ENCODE results near the gene MAP1LC3B. TPM values are rescaled to one million over a fixed set of nuclear protein-coding genes. Genes with fewer than 3 reads are reported as not detected.
A peak's percentile ranks its signal among the peaks of the same experiment; 100 is the strongest.

MAP1LC3B gene
- polyA plus RNA-seq (2011; rRNA removed) (52.3 and 77.7 TPM in 2 replicates), polyA plus RNA-seq (2017; fragmentation: RNase III; extraction: RNeasy Plus Mini Kit Qiagen cat#74134 plus additional on column Dnase treatment) (92.6 to 95.1 TPM (median 94.1 TPM) in 3 replicates), polyA minus RNA-seq (2011; rRNA and poly(A)+ RNA removed) (23.4 and 27.7 TPM in 2 replicates)
- 22.1 and 24.5 TPM in 2 replicates for polyA plus RNA-seq (2012; cell fraction: cytosol; rRNA removed)
- 7.4 and 14.0 TPM in 2 replicates for polyA plus RNA-seq (2012; cell fraction: nucleus; rRNA removed)

GRCh38 chr16:87391950-87392820 lies at the start of gene MAP1LC3B:
Gene MAP1LC3B, plus strand, starts transcription at chr16:87392336. Its CDS starts 92 bp downstream, at chr16:87392428.
- FAIRE-seq: no peak
- Histone ChIP-seq H3K27ac (peak within 1 kb of the TSS; percentile 98 to 99), H3K4me3 (peak within 1 kb of the TSS; percentile 88), H3K4me1 (peaks cover 50% of the 10 kb centered on the region), H3K9me3 (no peaks in the 10 kb centered on the region), H3K4me2 (peak within 1 kb of the TSS; percentile 94)
- 0% methylated on average over 5 of the region's 113 CpGs for WGBS (ENCODE audit: missing lambda C conversion rate)
- peak; percentile 62 to 80 for ATAC-seq
- ChIA-PET POLR2A (interaction anchor here (0.9 to 2.7 kb wide), 2 partner anchors 8 to 244 kb away, joined by 3 to 20 read pairs; partner anchors contain the start of gene FBXO31), CTCF (interaction anchor here (1.3 to 4.7 kb wide), 2 partner anchors 243 to 245 kb away, joined by 4 to 33 read pairs; no protein-coding TSS in a partner anchor)
- DNase-seq (ENCODE audit: low read depth in 1 of 2, low spot score in 1 of 2): peak; percentile 95 to 97
- TF ChIP-seq HOXB13 (CRISPR knock-in tag; IDR thresholded peaks at IDR 0.05; ENCODE audit: low read depth) (no peak), HOXB5 (CRISPR knock-in tag; IDR thresholded peaks at IDR 0.05) (no peak), MYC (IDR thresholded peaks at IDR 0.05; ENCODE audit: borderline replicate concordance, low read length) (no peak), USF2 (IDR thresholded peaks at IDR 0.05) (peak; percentile 81), RAD21 (conservative IDR thresholded peaks at IDR 0.05 in 1 of 2, IDR thresholded peaks at IDR 0.05 in 1 of 2) (no peak), POLR2AphosphoS2 (conservative IDR thresholded peaks at IDR 0.05; ENCODE audit: low read length) (no peak), MAZ (IDR thresholded peaks at IDR 0.05; ENCODE audit: borderline replicate concordance, low read depth, low read length) (peak; percentile 51; the same call in 1 of the 2 replicates), SMC3 (IDR thresholded peaks at IDR 0.05) (0 out of 3 replicates have a peak, but pooled peaks have one; percentile 3), CHD2 (IDR thresholded peaks at IDR 0.05; ENCODE audit: low read length, partially characterized antibody) (no peak), RFX5 (IDR thresholded peaks at IDR 0.05) (no peak), POLR2A (IDR thresholded peaks at IDR 0.05; ENCODE audit: low read length) (peak; percentile 79), E2F6 (IDR thresholded peaks at IDR 0.05; ENCODE audit: borderline replicate concordance, low read depth) (no peak), SREBF2 (IDR thresholded peaks at IDR 0.05) (no peak), REST (IDR thresholded peaks at IDR 0.05) (peak; percentile 27; the same call in 1 of the 2 replicates), EP300 (IDR thresholded peaks at IDR 0.05) (0 out of 5 replicates have a peak, but pooled peaks of 1 of the 2 experiments have one; percentile 10), KDM1A (IDR thresholded peaks at IDR 0.05; ENCODE audit: low read depth) (no peak), NPAS2 (CRISPR knock-in tag; IDR thresholded peaks at IDR 0.05; ENCODE audit: borderline replicate concordance) (no peak), ATOH8 (CRISPR knock-in tag; IDR thresholded peaks at IDR 0.05; ENCODE audit: low read depth) (no peak), MAFK (IDR thresholded peaks at IDR 0.05; ENCODE audit: partially characterized antibody) (no peak), EHF (CRISPR knock-in tag; IDR thresholded peaks at IDR 0.05) (peak; percentile 22; the same call in 1 of the 2 replicates), CEBPB (IDR thresholded peaks at IDR 0.05) (no peak), FOXS1 (CRISPR knock-in tag; IDR thresholded peaks at IDR 0.05) (no peak), CBX2 (IDR thresholded peaks at IDR 0.05; ENCODE audit: borderline replicate concordance, low read depth) (no peak), PBX3 (IDR thresholded peaks at IDR 0.05) (no peak), FOSB (CRISPR knock-in tag; IDR thresholded peaks at IDR 0.05) (no peak), FOSL2 (IDR thresholded peaks at IDR 0.05) (no peak), FOSL2 (CRISPR knock-in tag; IDR thresholded peaks at IDR 0.05) (peak; percentile 65; the same call in 1 of the 2 replicates), TFCP2L1 (CRISPR knock-in tag; IDR thresholded peaks at IDR 0.05) (no peak), GATA3 (IDR thresholded peaks at IDR 0.05; ENCODE audit: borderline replicate concordance) (no peak), BCL3 (IDR thresholded peaks at IDR 0.05) (peak; percentile 89), RCOR1 (IDR thresholded peaks at IDR 0.05; ENCODE audit: low read depth, low read length) (no peak)

All from A549 (cell line).